ENCODE measurements around the gene IGF1. TPM values are rescaled to one million over a fixed set of nuclear protein-coding genes. Genes with fewer than 3 reads are reported as not detected.

IGF1 gene
- total and polyA plus RNA-seq, 12 donors: 1.7 to 28.4 (median 16.5) TPM

DNA sequence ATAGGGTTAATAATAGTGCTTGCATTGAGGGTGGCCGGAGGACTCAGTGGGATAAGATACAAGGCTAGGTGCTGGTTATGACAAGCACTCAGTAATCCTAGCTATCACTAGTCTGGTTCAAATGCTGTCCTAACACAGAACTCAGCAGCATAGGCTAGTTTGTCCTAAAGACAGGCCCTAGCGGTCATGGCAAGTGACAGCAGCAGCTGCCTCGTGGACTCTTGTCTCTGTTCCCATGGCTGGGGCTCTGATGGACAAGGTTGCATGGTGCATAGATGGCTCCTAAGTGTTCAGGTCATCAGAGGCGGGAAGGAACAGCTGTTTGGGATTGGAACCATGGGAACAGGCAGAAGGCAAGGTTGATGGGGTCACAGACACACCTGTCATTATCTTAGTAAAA, 42.4 kb upstream of the IGF1 start:
- H3K4me1 ChIP-seq (replicated peaks in 1 of 2): no peaks in the 10 kb centered on the region
- intact Hi-C loops (cut with DNase I): no loop called here
- H3K9me3 ChIP-seq (replicated peaks in 1 of 3): no peaks in the 10 kb centered on the region
- no peak overlapping the region for H3K27ac ChIP-seq
- H3K27me3 ChIP-seq: no peaks in the 10 kb centered on the region
- no peaks in the 10 kb centered on the region for H3K36me3 ChIP-seq (replicated peaks in 1 of 2)
- no peak for TF ChIP-seq CTCF (IDR thresholded peaks at IDR 0.05)
- no peak for TF ChIP-seq POLR2A (IDR thresholded peaks at IDR 0.05)
- WGBS, 4 donors: 64 to 85% (median 75%) methylated on average over 3 to 4 of the region's 4 CpGs
- no peak overlapping the region for H3K4me3 ChIP-seq
- DNase-seq: no peak

GRCh38 chr12:102521662-102522277, 41.4 kb upstream of the IGF1 start:
- WGBS, 4 donors: 78 to 92% (median 88%) methylated on average over 1 of the region's 1 CpG

DNA sequence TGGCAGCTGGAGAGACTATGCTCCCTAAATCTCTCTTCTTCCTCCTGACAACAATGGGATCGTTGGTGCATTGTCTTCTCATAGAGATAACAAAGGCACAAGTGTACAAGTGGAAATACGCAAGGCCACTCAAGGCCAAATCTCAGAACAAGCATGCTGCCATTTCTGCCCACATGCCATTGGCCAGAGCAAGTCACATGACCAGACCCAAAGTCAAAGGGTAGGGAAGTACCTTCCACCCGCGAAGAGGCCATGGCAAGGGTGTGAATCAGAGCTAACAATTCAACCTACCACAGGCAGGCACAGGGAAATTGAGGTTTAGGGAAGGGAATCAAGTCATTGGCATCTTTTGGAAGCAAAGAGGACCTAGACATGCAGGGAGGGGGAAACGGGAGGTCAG, 38.5 kb upstream of the IGF1 start:
- H3K9me3 ChIP-seq (replicated peaks in 1 of 3): no peaks in the 10 kb centered on the region
- intact Hi-C loops (cut with DNase I): no loop called here
- WGBS, 4 donors: 71 to 80% (median 75%) methylated on average over 4 to 5 of the region's 5 CpGs
- TF ChIP-seq CTCF (IDR thresholded peaks at IDR 0.05): no peak
- TF ChIP-seq POLR2A (IDR thresholded peaks at IDR 0.05): no peak
- H3K4me3 ChIP-seq: no peak overlapping the region
- H3K4me1 ChIP-seq (replicated peaks in 1 of 2): no peaks in the 10 kb centered on the region
- no peaks in the 10 kb centered on the region for H3K27me3 ChIP-seq
- H3K27ac ChIP-seq: no peak overlapping the region
- no peak for DNase-seq
- H3K36me3 ChIP-seq (replicated peaks in 1 of 2): no peaks in the 10 kb centered on the region

More at GRCh38 chr12:102521662-102522277, 41.4 kb upstream of the IGF1 start:
- H3K36me3 ChIP-seq (replicated peaks in 1 of 2): no peaks in the 10 kb centered on the region
- DNase-seq: no peak
- no peak overlapping the region for H3K27ac ChIP-seq
- no peaks in the 10 kb centered on the region for H3K27me3 ChIP-seq
- intact Hi-C loops (cut with DNase I): no loop called here
- H3K4me3 ChIP-seq: no peak overlapping the region
- H3K9me3 ChIP-seq (replicated peaks in 1 of 3): no peaks in the 10 kb centered on the region
- TF ChIP-seq POLR2A (IDR thresholded peaks at IDR 0.05) (no peak), CTCF (IDR thresholded peaks at IDR 0.05) (no peak)
- H3K4me1 ChIP-seq (replicated peaks in 1 of 2): no peaks in the 10 kb centered on the region

- no peaks in the 10 kb centered on the region for H3K36me3 ChIP-seq (replicated peaks in 1 of 2)
- DNase-seq: no peak
- no peak overlapping the region for H3K4me3 ChIP-seq
- no peaks in the 10 kb centered on the region for H3K27me3 ChIP-seq
- no peaks in the 10 kb centered on the region for H3K4me1 ChIP-seq (replicated peaks in 1 of 2)
- no peak overlapping the region for H3K27ac ChIP-seq
- intact Hi-C loops (cut with DNase I): no loop called here
- no peaks in the 10 kb centered on the region for H3K9me3 ChIP-seq (replicated peaks in 1 of 3)
- WGBS, 4 donors: 24 to 43% (median 36%) methylated on average over 1 of the region's 1 CpG
- no peak for TF ChIP-seq POLR2A (IDR thresholded peaks at IDR 0.05)
- no peak for TF ChIP-seq CTCF (IDR thresholded peaks at IDR 0.05)
These were observed 34.3 kb upstream of the IGF1 start for GRCh38 chr12:102514696-102515095.

Measured in adrenal gland (tissue), 12 donors.